Tibial nerve (tissue), 3 donors: ENCODE data around the gene HOXC10.

Experiments used
- POLR2A ChIP-seq, 2 donors: fragments of 450-650 bp; IDR thresholded peaks; one replicate each; pipeline ENCODE4 v1.6.1; 2017; ENCODE audit warnings: antibody characterized with exemption in 2 of 2, mild to moderate bottlenecking in 2 of 2, moderate library complexity in 2 of 2
- TF ChIP-seq, protein P1 (sequence below), 5 experiments: fragments of 200-600 bp in 3 of 5; fragments of 450-650 bp in 2 of 5; sonication (generic) in 3 of 5; IDR thresholded peaks; one replicate each; pipeline ENCODE4 v1.5.1; 2016 to 2019; ENCODE audit warnings: antibody characterized with exemption in 5 of 5, mild to moderate bottlenecking in 3 of 5, moderate library complexity in 2 of 5

GRCh38 chr12:53959314-53959713, 25.6 kb upstream of the HOXC10 start:
- TF ChIP-seq POLR2A (IDR thresholded peaks at IDR 0.05), result no peak
- TF ChIP-seq, protein P1, sequence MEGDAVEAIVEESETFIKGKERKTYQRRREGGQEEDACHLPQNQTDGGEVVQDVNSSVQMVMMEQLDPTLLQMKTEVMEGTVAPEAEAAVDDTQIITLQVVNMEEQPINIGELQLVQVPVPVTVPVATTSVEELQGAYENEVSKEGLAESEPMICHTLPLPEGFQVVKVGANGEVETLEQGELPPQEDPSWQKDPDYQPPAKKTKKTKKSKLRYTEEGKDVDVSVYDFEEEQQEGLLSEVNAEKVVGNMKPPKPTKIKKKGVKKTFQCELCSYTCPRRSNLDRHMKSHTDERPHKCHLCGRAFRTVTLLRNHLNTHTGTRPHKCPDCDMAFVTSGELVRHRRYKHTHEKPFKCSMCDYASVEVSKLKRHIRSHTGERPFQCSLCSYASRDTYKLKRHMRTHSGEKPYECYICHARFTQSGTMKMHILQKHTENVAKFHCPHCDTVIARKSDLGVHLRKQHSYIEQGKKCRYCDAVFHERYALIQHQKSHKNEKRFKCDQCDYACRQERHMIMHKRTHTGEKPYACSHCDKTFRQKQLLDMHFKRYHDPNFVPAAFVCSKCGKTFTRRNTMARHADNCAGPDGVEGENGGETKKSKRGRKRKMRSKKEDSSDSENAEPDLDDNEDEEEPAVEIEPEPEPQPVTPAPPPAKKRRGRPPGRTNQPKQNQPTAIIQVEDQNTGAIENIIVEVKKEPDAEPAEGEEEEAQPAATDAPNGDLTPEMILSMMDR (IDR thresholded peaks at IDR 0.05), result no peak
